ENCODE measurements around the gene MCOLN1. TPM values are rescaled to one million over a fixed set of nuclear protein-coding genes. Genes with fewer than 3 reads are reported as not detected.

The MCOLN1 gene
- total and polyA plus RNA-seq, 9 of the 15 experiments (the other 6 are each of a cell fraction or from before 2014, with no cell fraction given), result 0.25 to 15.4 (median 7.1) TPM

DNA sequence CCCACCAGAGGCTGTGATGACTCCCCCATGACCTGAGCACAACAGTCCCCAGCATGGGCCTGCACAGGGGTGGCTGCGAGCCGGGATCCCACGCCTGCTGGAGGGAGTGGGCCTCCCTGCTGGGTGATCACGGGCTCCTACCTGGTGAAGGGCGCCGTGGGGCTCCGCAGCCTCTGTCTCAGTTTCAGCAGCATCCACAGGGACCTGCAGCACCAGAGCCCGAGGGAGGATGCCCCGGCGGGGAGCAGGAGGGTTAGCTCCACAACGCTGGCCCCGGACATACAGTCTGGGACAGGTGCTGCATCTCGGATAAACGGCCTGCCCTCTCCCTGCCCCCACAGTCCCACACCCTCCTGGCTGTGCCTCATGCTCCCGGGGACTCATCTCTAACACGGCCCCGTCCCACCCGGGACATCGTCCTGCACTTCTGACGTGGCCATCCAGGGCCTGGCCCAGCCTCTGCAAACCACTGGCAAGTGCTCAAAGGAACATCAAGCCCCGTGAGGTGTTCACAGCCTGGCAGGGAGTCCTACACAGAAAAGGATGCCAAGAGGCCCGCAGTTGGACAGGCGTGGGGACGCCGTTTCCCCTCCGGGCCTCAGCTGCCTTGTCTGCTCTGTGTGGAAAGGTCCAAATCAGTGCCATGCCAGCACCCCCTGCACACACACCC lies 44.1 kb upstream of the MCOLN1 start (continued):
- TF ChIP-seq, protein P1, sequence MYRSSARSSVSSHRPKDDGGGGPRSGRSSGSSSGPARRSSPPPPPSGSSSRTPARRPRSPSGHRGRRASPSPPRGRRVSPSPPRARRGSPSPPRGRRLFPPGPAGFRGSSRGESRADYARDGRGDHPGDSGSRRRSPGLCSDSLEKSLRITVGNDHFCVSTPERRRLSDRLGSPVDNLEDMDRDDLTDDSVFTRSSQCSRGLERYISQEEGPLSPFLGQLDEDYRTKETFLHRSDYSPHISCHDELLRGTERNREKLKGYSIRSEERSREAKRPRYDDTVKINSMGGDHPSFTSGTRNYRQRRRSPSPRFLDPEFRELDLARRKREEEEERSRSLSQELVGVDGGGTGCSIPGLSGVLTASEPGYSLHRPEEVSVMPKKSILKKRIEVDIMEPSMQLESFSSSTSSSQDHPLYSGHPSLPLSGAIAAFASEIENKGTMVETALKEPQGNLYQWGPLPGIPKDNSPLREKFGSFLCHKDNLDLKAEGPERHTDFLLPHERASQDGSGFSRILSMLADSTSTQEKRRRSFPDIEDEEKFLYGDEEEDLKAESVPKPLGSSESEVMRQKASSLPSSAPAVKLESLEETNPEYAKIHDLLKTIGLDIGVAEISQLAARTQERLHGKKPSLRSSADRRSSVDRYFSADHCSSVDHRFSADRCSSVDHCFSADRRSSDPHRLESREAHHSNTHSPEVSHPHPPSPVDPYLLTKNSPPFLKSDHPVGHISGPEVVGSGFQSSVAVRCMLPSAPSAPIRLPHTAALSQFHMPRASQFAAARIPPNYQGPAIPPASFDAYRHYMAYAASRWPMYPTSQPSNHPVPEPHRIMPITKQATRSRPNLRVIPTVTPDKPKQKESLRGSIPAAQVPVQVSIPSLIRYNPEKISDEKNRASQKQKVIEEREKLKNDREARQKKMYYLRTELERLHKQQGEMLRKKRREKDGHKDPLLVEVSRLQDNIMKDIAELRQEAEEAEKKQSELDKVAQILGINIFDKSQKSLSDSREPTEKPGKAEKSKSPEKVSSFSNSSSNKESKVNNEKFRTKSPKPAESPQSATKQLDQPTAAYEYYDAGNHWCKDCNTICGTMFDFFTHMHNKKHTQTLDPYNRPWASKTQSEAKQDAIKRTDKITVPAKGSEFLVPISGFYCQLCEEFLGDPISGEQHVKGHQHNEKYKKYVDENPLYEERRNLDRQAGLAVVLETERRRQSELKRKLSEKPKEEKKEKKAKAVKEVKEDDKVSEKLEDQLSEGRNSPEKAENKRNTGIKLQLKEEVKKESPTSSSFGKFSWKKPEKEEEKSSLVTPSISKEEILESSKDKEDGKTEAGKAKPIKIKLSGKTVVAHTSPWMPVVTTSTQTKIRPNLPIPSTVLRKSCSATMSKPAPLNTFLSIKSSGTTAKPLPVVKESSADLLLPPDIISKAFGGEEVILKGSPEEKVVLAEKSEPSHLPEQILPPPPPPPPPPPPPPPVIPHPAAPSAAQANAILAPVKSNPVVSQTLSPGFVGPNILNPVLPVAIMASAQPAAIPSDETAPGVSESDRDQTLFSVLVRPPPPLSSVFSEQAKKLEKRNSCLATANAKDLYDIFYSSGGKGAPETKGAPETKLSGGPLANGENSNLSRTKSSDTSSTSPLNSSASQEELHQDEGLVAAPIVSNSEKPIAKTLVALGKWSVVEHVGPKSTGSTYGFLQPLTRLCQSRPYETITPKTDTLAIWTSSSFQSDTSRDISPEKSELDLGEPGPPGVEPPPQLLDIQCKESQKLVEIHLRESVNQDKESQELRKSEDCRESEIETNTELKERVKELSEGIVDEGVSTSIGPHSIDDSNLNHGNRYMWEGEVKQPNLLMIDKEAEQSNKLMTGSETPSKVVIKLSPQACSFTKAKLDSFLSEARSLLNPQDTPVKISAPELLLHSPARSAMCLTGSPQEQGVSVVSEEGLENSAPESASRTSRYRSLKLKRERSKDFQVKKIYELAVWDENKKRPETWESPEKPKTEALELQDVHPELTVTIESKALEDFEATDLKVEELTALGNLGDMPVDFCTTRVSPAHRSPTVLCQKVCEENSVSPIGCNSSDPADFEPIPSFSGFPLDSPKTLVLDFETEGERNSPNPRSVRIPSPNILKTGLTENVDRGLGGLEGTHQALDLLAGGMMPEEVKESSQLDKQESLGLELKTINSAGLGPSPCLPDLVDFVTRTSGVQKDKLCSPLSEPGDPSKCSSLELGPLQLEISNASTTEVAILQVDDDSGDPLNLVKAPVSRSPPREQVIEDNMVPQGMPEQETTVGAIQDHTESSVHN (IDR thresholded peaks at IDR 0.05; ENCODE audit: borderline replicate concordance in 1 of 2, low read depth in 1 of 2), result no peak
- TF ChIP-seq BRD9 (IDR thresholded peaks at IDR 0.05; ENCODE audit: low read depth, partially characterized antibody), result no peak
- TF ChIP-seq RNF2 (IDR thresholded peaks at IDR 0.05), result no peak
- TF ChIP-seq, protein P2, sequence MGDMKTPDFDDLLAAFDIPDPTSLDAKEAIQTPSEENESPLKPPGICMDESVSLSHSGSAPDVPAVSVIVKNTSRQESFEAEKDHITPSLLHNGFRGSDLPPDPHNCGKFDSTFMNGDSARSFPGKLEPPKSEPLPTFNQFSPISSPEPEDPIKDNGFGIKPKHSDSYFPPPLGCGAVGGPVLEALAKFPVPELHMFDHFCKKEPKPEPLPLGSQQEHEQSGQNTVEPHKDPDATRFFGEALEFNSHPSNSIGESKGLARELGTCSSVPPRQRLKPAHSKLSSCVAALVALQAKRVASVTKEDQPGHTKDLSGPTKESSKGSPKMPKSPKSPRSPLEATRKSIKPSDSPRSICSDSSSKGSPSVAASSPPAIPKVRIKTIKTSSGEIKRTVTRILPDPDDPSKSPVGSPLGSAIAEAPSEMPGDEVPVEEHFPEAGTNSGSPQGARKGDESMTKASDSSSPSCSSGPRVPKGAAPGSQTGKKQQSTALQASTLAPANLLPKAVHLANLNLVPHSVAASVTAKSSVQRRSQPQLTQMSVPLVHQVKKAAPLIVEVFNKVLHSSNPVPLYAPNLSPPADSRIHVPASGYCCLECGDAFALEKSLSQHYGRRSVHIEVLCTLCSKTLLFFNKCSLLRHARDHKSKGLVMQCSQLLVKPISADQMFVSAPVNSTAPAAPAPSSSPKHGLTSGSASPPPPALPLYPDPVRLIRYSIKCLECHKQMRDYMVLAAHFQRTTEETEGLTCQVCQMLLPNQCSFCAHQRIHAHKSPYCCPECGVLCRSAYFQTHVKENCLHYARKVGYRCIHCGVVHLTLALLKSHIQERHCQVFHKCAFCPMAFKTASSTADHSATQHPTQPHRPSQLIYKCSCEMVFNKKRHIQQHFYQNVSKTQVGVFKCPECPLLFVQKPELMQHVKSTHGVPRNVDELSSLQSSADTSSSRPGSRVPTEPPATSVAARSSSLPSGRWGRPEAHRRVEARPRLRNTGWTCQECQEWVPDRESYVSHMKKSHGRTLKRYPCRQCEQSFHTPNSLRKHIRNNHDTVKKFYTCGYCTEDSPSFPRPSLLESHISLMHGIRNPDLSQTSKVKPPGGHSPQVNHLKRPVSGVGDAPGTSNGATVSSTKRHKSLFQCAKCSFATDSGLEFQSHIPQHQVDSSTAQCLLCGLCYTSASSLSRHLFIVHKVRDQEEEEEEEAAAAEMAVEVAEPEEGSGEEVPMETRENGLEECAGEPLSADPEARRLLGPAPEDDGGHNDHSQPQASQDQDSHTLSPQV (IDR thresholded peaks at IDR 0.05), result no peak
- TF ChIP-seq ZNF217 (CRISPR knock-in tag; IDR thresholded peaks at IDR 0.05), result no peak

Measured in K562 (cell line).